Omental fat pad (tissue), 4 donors: ENCODE data around the gene SCFD2. TPM values are rescaled to one million over a fixed set of nuclear protein-coding genes. Genes with fewer than 3 reads are reported as not detected.

Source experiments
- ATAC-seq: fragments of 150-250 bp; one replicate; pipeline ENCODE4 v1.9.1; 2016; ENCODE audit warnings: mild to moderate bottlenecking, moderate library complexity; ENCODE audit not compliant: low FRiP score
- DNase-seq: peaks from one replicate; pipeline ENCODE4 v3.0.0-alpha.2; 2019; ENCODE audit warnings: low spot score
- total RNA-seq, 4 donors: library from RNA; depleted of rRNA; stranded (reverse); fragments of >200 nt; gene quantifications; one replicate each; pipeline ENCODE4 v1.1.0, GENCODE V29; 2016
- TF ChIP-seq, protein P1 (sequence below), 3 donors: fragments of 450-650 bp; IDR thresholded peaks; one replicate each; pipeline ENCODE4 v1.5.1; 2016 to 2017; ENCODE audit warnings: antibody characterized with exemption in 3 of 3, mild to moderate bottlenecking in 3 of 3, moderate library complexity in 2 of 3

SCFD2 gene
- total RNA-seq, 4 donors from 2014 or later: 26.4 to 65.6 (median 28.4) TPM

GRCh38 chr4:53208753-53209152 is 157.1 kb downstream of the SCFD2 start:
- no peak for ATAC-seq
- TF ChIP-seq, protein P1, sequence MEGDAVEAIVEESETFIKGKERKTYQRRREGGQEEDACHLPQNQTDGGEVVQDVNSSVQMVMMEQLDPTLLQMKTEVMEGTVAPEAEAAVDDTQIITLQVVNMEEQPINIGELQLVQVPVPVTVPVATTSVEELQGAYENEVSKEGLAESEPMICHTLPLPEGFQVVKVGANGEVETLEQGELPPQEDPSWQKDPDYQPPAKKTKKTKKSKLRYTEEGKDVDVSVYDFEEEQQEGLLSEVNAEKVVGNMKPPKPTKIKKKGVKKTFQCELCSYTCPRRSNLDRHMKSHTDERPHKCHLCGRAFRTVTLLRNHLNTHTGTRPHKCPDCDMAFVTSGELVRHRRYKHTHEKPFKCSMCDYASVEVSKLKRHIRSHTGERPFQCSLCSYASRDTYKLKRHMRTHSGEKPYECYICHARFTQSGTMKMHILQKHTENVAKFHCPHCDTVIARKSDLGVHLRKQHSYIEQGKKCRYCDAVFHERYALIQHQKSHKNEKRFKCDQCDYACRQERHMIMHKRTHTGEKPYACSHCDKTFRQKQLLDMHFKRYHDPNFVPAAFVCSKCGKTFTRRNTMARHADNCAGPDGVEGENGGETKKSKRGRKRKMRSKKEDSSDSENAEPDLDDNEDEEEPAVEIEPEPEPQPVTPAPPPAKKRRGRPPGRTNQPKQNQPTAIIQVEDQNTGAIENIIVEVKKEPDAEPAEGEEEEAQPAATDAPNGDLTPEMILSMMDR (IDR thresholded peaks at IDR 0.05): no peak
- DNase-seq: no peak

- no peak for DNase-seq
- TF ChIP-seq, protein P1 (IDR thresholded peaks at IDR 0.05): no peak
- ATAC-seq: no peak
Observed at GRCh38 chr4:53205970-53206369, 159.9 kb downstream of the SCFD2 start.

- DNase-seq (no peak), ATAC-seq (no peak)
- TF ChIP-seq, protein P1 (IDR thresholded peaks at IDR 0.05): no peak
Observed at GRCh38 chr4:53199356-53199755, 166.5 kb downstream of the SCFD2 start.

DNA sequence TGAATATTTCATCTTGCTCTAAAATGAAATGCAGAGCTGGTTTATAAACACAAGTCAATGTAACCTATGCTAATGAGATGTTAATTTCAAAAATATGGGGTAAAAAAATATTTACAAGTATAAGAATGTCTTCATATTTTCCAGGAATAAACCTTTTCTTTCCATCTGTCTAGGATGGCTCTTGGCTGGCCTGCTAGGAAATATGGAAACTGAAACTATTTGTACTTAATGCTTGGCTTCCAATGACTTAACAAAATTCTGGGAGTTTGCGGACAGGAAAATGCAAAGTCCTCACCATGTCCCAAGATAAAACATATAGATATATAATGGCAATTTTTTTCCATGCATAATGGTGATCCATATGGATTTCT is 168.1 kb downstream of the SCFD2 start:
- TF ChIP-seq, protein P1 (IDR thresholded peaks at IDR 0.05): no peak
- ATAC-seq: no peak
- no peak for DNase-seq

DNA sequence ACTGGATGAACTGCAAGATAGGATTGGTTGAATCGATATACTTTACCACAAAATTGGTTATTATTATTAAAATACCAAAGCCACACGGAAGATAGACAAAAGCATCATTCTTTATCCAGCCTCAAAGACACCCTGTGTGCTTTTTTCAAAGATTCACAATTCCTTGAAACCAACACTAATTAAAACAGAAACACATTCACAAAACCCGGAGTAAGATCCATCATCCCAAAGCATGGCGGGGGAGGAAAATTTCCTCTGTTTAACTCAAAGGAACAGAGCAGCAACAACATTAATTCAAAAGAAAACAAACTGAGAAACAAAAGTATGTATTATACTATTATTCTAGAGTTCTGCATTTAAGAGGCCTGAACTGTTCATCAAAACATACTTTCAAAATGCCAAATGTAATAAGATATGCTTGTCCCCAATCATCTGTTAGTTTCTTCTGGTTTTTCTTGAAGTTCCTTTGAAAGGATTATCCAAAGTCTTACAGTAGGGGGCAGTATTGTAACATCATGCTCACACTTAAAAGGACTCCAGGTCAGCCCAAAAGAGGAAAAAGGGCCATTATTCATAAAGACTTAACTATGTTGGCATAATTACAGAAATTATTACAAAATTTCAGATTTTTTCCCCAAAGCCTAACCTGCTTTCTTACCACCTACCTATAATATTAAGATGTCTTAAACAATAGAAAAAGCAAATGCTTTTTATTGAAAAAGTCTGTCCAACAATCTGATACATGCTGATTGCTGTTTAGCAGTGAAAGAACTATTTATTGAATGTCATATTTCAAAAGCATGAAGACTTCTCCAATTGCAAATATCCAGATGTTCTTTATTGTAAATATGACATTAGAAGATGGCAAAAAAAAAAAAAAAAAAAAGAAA is 168.7 kb downstream of the SCFD2 start:
- DNase-seq (no peak), ATAC-seq (peak; percentile 71)
- TF ChIP-seq, protein P1 (IDR thresholded peaks at IDR 0.05): peak in 1 of 3 donors; percentile 57

GRCh38 chr4:53195815-53196661 is 169.8 kb downstream of the SCFD2 start:
- DNase-seq (no peak), ATAC-seq (no peak)
- TF ChIP-seq, protein P1 (IDR thresholded peaks at IDR 0.05): no peak
